Measurements from ENCODE around the gene ENO3.

DNA sequence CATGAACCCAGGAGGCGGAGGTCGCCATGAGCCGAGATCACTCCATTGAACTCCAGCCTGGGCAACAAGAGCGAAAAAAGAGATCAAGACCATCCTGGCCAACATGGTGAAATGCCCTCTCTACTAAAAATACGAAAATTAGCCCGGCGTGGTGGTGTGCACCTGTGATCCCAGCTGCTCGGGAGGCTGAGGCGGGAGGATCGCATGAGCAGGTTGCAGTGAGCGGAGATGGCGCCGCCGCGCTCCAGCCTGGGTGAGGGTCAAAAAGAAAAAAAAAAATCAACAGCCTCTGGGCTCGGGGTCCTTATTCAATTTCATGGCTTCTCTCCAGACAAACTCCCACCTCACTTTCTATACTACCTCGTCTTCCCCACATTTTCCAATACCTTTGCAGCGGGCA lies 22.0 kb upstream of the ENO3 start:
- no peak for TF ChIP-seq POLR2A (IDR thresholded peaks at IDR 0.05)
- TF ChIP-seq CTCF (IDR thresholded peaks at IDR 0.05) = no peak

All from testis (tissue), 2 donors.